SK-N-SH (cell line): ENCODE measurements around the gene TULP4.

ENCODE experiments used
- ELF1 ChIP-seq: IDR thresholded peaks from 2 replicates; pipeline ENCODE4 v1.4.0; 2012
- EP300 ChIP-seq, 2 experiments: IDR thresholded peaks; 2 replicates each; pipeline versions ENCODE4 v1.4.0 to v1.6.1; 2012; ENCODE audit warnings: borderline replicate concordance in 1 of 2, low read depth in 1 of 2, low read length in 1 of 2
- GABPA ChIP-seq: IDR thresholded peaks from 2 replicates; pipeline ENCODE4 v1.4.0; 2012; ENCODE audit warnings: low read depth, mild to moderate bottlenecking
- RAD21 ChIP-seq: IDR thresholded peaks from 2 replicates; pipeline ENCODE4 v1.6.1; 2012; ENCODE audit warnings: mild to moderate bottlenecking, low read length
- RCOR1 ChIP-seq: fragments of 150-350 bp; IDR thresholded peaks from 2 replicates; pipeline ENCODE4 v1.6.1; 2017; ENCODE audit warnings: antibody characterized with exemption, low read length
- SIN3A ChIP-seq: IDR thresholded peaks from 2 replicates; pipeline ENCODE4 v1.6.1; 2012; ENCODE audit warnings: low read depth, mild to moderate bottlenecking, low read length, moderate library complexity, borderline replicate concordance
- SMC3 ChIP-seq: IDR thresholded peaks from 2 replicates; pipeline ENCODE4 v1.6.1; 2012; ENCODE audit warnings: low read depth, low read length, improper control_type of control experiment
- YY1 ChIP-seq: IDR thresholded peaks from 2 replicates; pipeline ENCODE4 v1.4.0; 2012; ENCODE audit warnings: low read depth, mild to moderate bottlenecking
- TF ChIP-seq, protein P1 (sequence below): fragments of 200-600 bp; sonication (generic); IDR thresholded peaks from 2 replicates; pipeline ENCODE4 v1.6.1; 2017; ENCODE audit warnings: antibody characterized with exemption, mild to moderate bottlenecking, moderate library complexity

DNA sequence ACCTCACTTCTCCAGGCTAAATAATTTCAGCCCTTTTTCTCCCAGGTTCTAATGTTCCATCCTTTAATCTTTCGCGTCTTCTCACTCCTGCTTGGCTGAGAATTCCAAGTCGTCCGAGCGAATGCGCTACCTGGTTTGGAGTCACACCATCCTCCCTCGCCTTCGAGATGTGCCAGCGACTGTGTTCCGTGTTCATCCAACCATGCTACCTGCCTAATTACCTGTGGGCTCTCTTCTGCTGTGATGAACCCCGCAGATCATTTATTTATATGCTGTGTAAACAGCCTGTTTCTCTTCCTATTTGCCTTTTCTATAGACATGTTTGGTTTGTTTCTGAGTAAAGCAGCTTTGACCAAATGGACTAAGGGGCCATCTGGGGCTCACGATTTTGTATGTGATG lies 164.1 kb downstream of the TULP4 start:
- no peak for TF ChIP-seq GABPA
- TF ChIP-seq, protein P1, sequence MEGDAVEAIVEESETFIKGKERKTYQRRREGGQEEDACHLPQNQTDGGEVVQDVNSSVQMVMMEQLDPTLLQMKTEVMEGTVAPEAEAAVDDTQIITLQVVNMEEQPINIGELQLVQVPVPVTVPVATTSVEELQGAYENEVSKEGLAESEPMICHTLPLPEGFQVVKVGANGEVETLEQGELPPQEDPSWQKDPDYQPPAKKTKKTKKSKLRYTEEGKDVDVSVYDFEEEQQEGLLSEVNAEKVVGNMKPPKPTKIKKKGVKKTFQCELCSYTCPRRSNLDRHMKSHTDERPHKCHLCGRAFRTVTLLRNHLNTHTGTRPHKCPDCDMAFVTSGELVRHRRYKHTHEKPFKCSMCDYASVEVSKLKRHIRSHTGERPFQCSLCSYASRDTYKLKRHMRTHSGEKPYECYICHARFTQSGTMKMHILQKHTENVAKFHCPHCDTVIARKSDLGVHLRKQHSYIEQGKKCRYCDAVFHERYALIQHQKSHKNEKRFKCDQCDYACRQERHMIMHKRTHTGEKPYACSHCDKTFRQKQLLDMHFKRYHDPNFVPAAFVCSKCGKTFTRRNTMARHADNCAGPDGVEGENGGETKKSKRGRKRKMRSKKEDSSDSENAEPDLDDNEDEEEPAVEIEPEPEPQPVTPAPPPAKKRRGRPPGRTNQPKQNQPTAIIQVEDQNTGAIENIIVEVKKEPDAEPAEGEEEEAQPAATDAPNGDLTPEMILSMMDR, result no peak
- no peak for TF ChIP-seq YY1
- no peak for TF ChIP-seq RCOR1
- no peak for TF ChIP-seq SMC3
- TF ChIP-seq RAD21, result no peak
- no peak for TF ChIP-seq EP300 (IDR thresholded peaks at IDR 0.05; ENCODE audit: borderline replicate concordance in 1 of 2, low read depth in 1 of 2, low read length in 1 of 2)
- TF ChIP-seq SIN3A, result no peak
- no peak for TF ChIP-seq ELF1
